Hindlimb muscle (tissue), 1 donor: ENCODE measurements around the gene CYP46A1. TPM values are rescaled to one million over a fixed set of nuclear protein-coding genes. Genes with fewer than 3 reads are reported as not detected.
"Not testable (repeated sequence)": the region's sequence is repeated elsewhere in the genome, so short reads cannot be mapped to it uniquely, and the experiment has no call there.

ENCODE experiments used
- DNase-seq: peaks from one replicate; pipeline ENCODE4 v3.0.0-alpha.2; 2013
- polyA plus RNA-seq: library from polyadenylated mRNA; unstranded; fragments of 120-200 nt; gene quantifications from one replicate; pipeline ENCODE4 v1.2.1, GENCODE V29; 2013; ENCODE audit not compliant: insufficient read length

Gene CYP46A1
- polyA plus RNA-seq, 1 donor, result 4.8 TPM

DNA sequence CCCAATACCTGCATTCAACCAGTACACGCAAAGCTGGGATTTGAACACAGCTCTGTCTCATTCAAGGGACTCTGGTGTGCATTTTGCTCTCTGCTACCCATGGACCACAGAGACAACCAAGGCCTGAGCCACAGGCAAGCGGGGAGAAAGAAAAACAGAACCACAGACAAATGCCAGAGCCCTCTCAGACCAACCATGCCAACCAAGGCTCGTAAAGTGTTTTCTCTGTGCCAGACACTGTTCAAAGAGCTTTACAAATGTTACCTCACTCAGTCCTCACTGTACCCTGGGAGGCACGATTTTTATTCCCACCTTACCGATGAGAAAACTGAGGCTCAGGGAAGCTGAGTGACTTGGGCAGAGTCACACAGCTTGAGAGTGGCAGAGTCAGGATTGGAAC is 76.7 kb downstream of the CYP46A1 start:
- no peak for DNase-seq

DNA sequence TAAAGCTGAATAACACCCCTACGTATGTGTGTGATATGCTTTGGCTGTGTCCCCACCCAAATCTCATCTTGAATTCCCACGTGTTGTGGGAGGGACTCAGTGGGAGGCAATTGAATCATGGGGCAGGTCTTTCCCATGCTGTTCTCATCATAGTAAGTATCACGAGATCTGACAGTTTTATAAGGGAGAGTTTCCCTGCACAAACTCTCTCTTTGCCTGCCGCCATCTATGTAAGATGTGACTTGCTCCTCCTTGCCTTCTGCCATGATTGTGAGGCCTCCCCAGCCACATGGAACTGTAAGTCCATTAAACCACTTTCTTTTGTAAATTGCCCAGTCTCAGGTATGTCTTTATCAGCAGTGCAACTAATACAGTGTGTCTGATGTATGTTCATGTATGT is 78.8 kb downstream of the CYP46A1 start:
- DNase-seq, result not testable (repeated sequence)

DNA sequence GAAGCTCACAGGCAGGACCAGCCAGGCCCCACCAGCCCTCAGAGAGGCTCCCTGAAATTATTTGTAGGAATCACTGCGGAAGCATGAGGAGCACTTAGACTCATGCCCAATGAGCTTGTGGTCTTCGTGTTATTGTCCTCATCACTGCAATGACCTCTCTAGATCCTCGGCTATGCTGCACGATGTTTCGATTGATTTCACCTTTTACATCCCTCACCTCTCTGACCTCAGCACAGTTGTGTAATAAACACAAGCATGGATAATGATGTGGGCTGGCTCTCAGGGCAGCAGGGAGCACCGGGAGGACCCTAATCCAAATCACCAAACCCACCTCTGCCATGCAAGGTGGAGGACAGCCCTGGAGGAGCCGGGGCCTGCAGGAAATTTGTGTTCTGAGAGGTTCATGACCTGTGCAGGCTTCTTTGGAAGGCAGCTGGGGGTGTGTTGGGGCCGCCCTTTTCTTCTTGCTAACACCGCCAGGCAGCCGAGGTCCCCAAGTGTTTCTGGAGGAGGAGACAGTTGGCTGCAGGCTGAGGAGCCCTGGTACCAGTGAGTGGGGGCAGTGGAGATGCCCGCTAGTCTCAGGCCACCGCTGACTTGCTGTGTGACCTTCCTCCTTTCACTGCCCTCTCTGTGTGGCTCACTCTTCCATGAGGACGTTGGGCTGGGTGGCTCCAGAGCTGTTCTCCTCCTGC is 79.6 kb downstream of the CYP46A1 start:
- DNase-seq, result no peak

DNA sequence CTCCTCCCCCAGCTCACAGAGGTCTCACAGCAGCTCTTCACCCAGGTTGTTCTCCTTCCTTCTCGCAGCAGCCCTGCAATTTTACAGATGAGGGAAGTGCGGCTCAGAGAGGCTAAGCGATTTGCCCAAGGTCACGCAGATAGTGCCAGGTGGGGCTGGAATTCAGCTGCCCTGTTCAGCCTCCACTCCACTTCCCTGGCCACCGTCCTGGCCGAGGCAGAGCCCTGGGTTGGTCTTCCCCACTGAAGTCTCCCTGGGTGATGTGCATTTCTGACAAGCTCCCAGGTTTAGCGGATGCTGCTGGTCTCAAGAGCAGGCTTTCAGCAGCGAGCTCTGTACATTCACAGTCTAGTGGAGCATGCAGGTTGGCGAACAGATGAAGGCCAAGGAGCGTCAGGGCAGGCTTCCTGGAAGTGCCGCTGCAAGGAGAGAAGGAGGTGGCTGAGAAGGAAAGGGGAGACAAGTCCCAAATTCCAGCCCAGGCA is 80.2 kb downstream of the CYP46A1 start:
- DNase-seq, result no peak

DNA sequence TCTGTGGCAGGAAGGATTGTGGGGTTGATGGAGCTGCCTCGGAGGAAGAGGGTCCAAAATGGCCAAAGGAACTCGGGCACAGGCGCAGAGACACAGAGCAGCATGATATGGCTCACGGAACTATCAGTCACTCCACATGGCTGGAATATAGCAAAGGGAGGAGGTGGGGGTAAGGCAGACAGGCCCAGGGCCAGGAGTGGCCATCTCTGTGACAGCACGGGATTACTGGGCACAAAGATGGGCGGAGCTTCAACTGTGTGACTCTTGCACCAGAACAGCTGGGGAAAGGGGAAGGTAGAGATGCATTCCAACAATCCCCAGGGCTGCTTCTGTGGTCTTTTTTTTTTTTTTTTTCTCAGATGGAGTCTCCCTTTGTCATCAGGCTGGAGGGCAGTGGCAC is 84.3 kb downstream of the CYP46A1 start:
- DNase-seq, result no peak

DNA sequence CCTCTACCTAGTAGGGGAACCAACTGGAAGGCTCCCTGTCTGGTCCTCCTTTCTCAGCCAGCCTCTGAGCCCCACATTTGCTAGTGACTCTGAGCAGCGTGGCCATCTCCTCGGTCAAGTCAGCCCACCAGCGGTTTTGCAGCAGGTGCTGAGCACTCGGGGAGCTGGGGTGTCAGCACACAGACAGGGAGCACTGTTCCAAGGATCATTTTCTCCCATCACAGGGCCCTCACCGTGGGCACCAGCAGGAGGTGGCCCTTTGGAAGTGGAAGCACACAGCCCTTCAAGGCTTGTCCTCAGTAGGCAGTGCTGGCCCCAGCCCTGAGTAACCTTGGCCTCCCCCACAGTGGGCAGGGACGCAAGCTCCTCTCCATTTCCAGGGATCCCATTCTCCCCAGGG is 85.0 kb downstream of the CYP46A1 start:
- no peak for DNase-seq

DNA sequence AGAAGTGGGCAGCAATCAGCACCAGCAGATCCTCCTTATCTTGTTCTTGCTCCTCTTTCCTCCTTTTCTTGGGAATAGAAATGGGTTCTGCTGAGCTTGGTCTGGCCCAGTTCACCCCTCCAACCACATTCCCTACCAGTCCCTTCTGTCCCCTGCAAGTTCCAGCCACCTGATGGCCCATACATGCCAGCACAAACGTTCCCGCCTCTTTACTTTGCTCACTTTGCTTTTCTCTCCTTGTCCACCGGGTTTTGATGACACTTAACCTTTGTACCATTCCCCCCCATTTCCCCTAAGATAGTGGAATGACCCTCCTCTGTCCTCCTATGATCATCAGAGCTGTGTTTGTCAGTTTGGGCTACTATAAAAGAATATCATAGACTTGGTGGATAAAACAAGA is 85.7 kb downstream of the CYP46A1 start:
- no peak for DNase-seq

DNA sequence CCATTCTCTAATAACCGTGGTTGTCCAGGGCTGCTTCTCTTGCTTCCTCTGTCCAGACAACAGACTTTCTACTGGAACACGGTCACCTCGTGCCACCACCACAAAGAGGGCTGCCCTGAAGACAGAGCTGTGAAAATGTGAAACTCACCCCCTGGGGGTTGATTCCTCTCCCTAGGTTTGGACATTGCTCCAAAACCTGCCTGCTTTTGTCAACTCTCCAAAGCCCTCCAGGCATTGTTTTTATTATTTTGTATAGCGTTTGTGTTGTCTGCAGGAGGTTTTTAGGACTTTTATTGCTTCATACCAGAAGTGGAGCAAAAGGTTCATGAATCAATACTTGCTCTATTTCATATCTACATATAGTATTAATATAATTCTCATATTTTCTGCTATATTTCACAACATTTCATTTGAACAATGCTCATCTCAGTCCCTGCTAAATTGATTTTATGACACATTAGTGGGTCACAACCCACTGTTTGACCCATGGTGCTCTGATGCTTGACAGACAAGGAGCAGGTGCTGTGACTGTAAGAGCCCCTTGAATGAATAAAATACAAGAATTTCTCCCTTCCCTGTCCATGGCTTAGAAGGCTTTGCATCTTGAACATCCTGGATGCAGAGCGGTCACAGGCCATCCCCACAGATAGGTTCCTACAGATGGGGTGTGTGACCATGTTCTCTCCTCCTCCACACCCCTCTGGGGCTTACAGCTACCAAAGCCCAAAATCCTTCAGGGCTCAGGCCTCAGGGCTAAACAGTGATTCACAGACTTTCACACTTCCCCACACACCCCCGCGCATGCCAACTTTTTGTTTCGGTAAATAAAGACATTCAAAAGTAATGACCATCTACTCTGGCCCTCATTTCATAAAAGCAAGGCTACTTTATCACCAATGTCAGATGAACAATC is 88.5 kb downstream of the CYP46A1 start:
- DNase-seq, result no peak

DNA sequence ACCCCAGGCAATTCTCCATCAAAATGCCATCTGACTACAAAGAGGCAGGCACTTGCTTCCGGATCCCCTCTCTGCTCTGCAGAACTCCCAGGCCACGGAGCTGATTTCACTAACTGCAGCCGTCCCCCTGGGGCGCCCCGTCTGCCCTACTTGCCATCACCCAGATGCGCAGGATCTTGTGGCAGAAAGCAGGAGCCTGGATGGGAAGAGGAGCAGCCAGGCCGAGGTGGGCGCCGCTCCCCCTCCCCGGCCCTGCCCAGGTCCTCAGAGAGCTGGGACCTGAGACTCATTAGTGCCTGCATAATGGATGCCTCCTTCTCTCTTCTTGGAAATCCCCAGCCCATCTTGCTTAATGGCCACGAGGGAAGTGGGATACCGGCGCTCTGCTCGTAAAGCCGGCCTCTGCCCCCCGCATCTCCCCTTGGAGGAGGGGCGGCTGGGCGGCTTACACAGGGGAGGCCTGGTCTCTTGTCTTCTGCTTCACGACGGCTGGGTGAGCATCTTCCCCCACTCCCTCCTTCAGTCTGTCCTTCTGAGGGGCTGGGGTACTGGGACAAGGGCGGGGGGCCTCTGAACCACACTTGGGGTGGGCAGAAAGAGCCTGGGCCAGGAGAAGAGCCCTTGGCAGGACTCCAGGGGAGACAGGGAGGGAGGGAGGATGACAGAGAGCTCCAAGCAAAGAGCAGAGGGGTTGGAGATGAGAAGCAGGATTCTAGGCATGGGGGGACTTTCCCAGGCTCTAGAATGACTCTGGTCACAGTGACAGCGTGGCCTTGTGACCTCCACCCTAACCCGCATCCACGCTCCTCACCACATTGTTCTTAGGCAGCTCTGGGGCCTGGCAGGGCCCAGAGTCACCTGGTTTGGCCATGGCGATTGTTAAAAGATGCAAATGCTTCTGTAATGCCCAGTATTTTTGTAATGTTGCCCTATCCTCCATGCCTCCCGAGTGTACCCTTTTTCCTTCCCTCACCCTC is 89.7 kb downstream of the CYP46A1 start:
- no peak for DNase-seq

DNA sequence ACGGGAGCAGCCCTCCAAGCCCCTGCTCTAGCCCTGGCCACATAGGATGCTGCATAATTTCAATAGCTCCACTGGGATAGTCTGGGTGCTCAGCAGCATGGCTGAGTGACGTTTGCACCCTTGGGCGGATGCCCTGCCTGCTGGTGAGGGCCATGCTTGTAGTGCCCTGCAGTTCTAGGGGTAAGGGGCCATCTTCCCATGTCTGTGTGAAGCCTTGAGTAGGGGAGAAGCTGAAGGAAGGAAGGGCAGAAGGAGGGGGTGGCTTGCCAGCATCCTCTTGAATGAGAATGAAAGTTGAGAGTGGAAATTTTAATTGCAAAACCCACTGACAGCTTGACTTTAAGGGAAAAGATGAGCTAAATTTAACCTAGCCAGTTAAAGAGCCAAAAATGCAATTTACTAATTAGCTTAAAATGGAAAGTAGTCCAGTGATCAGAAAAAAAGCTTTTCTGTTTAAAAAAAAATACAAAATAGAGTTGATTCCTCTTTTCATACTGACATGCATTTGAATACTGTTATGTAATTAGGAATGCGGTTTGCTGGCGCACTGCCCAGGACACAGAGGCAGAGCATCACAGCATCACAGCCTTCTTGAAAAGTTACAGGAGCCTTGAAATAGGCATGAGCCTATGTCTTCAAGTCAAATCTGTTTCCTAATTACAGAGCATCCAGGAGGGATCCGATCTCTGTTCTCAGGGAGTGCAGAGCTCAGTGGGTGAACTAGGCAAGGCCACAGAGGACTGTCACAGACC is 90.6 kb downstream of the CYP46A1 start:
- DNase-seq, result no peak

DNA sequence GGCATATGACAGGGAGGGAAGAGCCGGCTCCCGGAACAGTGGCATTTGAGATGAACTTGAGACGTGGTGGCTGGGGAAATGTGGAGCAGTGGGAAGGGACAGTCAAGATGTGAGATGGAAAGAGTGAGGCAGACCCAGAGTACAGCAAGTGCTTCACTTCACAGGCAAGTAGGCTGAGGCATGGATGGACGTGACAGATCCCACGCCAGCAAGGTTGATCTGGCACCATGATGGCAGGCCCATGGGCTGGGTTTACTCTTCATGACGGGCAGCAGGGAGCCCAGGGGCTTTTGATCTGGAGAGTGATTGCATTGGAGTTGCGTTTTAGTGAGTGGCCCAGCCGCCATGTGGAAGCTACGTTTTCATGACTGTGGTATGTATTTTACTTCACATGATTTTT is 91.3 kb downstream of the CYP46A1 start:
- no peak for DNase-seq

Other genes with a start within 250 kb of the CYP46A1 start
- gene SETD3, start 203.4 kb upstream of the CYP46A1 start, polyA plus RNA-seq, result 73.5 TPM
- gene CCNK, start 202.9 kb upstream of the CYP46A1 start, polyA plus RNA-seq, result 34.0 TPM
- 4.1 TPM for gene CCDC85C, start 80.1 kb upstream of the CYP46A1 start, polyA plus RNA-seq
- gene HHIPL1, start 39.2 kb upstream of the CYP46A1 start, polyA plus RNA-seq, result 1.5 TPM
- 43.2 TPM for gene EML1, start 109.1 kb downstream of the CYP46A1 start, polyA plus RNA-seq